Thyroid gland (tissue), 4 donors: ENCODE data around the gene PLXNC1.

Source experiments
- POLR2A ChIP-seq, 2 donors: fragments of 450-650 bp; IDR thresholded peaks; one replicate each; pipeline ENCODE4 v1.6.1; 2017; ENCODE audit warnings: antibody characterized with exemption in 2 of 2, mild to moderate bottlenecking in 2 of 2, moderate library complexity in 1 of 2
- TF ChIP-seq, protein P1 (sequence below), 6 experiments: fragments of 200-600 bp in 3 of 6; fragments of 450-650 bp in 3 of 6; sonication (generic) in 3 of 6; IDR thresholded peaks; one replicate each; pipeline ENCODE4 v1.5.1; 2016 to 2019; ENCODE audit warnings: antibody characterized with exemption in 6 of 6, mild to moderate bottlenecking in 2 of 6, inconsistent platforms in 1 of 6, moderate library complexity in 1 of 6

DNA sequence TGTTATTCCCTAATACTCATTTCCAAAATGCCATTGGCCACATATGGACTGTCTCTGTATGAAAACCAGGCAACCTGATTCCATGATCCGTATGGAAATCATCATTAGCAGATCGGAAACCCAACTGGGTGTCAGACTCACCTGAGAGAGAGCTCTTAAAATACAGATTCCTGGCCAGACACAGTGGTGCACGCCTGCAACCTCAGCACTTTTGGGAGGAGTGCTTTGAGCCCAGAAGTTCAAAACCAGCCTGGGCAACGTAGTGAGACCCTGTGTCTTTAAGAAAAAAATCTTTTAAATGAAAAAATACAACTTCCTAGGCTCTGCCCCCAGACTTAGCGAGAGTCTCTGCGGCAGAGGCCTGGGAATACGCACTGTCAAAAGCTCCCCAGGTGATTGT lies 37.4 kb downstream of the PLXNC1 start:
- TF ChIP-seq, protein P1, sequence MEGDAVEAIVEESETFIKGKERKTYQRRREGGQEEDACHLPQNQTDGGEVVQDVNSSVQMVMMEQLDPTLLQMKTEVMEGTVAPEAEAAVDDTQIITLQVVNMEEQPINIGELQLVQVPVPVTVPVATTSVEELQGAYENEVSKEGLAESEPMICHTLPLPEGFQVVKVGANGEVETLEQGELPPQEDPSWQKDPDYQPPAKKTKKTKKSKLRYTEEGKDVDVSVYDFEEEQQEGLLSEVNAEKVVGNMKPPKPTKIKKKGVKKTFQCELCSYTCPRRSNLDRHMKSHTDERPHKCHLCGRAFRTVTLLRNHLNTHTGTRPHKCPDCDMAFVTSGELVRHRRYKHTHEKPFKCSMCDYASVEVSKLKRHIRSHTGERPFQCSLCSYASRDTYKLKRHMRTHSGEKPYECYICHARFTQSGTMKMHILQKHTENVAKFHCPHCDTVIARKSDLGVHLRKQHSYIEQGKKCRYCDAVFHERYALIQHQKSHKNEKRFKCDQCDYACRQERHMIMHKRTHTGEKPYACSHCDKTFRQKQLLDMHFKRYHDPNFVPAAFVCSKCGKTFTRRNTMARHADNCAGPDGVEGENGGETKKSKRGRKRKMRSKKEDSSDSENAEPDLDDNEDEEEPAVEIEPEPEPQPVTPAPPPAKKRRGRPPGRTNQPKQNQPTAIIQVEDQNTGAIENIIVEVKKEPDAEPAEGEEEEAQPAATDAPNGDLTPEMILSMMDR (IDR thresholded peaks at IDR 0.05): no peak
- TF ChIP-seq POLR2A (IDR thresholded peaks at IDR 0.05): no peak
